Measurements from ENCODE around the gene TRIM43.
"Not testable (repeated sequence)": the region's sequence is repeated elsewhere in the genome, so short reads cannot be mapped to it uniquely, and the experiment has no call there.

TRIM43 gene

DNA sequence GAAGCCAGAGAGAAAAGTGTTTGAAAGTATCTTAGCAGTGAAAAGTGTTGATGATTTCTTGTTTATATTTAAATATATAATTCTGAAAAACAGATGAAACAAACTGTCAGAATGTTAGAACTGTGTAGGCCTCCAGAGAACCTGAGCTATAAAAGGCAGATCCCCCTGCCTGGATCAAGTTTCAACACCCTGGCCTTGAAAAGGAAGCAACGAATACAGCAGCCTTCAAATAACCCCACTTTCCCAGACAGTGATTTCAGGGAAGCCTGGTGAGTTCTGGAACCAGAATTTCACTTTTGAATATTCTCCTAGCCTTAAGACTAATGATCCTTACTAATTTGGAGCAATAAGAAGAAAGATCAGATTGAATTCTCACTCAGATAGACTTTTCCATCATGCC lies 13.3 kb upstream of the TRIM43 start:
- DNase-seq (ENCODE audit: low read depth, low spot score): no peak
- TF ChIP-seq, protein P1, sequence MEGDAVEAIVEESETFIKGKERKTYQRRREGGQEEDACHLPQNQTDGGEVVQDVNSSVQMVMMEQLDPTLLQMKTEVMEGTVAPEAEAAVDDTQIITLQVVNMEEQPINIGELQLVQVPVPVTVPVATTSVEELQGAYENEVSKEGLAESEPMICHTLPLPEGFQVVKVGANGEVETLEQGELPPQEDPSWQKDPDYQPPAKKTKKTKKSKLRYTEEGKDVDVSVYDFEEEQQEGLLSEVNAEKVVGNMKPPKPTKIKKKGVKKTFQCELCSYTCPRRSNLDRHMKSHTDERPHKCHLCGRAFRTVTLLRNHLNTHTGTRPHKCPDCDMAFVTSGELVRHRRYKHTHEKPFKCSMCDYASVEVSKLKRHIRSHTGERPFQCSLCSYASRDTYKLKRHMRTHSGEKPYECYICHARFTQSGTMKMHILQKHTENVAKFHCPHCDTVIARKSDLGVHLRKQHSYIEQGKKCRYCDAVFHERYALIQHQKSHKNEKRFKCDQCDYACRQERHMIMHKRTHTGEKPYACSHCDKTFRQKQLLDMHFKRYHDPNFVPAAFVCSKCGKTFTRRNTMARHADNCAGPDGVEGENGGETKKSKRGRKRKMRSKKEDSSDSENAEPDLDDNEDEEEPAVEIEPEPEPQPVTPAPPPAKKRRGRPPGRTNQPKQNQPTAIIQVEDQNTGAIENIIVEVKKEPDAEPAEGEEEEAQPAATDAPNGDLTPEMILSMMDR (IDR thresholded peaks at IDR 0.05; ENCODE audit: insufficient read depth, low read length, missing control alignments): no peak
- CTCF ChIA-PET: no interaction called here
- no peak overlapping the region for H3K4me3 ChIP-seq (ENCODE audit: low read depth, low read length)
- POLR2A ChIA-PET: no interaction called here

DNA sequence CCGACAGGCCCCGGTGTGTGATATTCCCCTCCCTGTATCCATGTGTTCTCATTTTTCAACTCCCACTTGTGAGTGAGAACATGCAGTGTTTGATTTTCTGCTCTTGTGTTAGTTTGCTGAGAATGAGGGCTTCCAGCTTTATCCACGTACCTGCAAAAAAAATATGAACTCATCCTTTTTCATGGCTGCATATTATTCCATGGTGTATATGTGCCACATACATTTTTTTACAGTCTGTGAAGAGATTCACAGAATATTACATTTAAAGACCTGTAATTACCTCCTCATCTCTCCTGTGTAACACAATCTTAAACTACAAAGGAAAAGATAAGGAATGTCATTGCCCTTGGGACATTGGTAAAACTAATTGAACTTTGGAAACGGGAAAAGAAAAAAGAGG lies 8.3 kb upstream of the TRIM43 start:
- CTCF ChIA-PET; H3K4me3 ChIP-seq (ENCODE audit: low read depth, low read length); DNase-seq (ENCODE audit: low read depth, low spot score); POLR2A ChIA-PET: not testable (repeated sequence)

DNA sequence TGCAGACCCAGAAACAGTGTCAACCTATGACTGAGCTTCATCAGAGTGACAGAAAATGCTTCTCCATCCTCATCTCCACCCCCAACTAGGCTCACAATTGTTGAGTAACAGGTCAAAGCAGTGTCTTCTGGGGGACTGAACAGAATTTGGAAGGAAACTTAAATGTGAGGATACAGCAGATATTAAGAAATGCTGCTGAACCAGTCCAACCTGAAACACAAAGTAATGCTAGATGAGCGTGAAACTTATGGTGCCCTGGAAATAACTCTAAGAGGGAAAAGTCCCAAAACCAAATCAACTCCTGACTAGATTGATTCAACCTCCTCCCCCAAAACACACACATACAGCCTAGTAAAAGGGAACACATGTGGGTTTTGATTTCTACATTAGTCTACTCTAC lies 7.5 kb upstream of the TRIM43 start:
- DNase-seq (ENCODE audit: low read depth, low spot score); H3K4me3 ChIP-seq (ENCODE audit: low read depth, low read length); POLR2A ChIA-PET; CTCF ChIA-PET: not testable (repeated sequence)

DNA sequence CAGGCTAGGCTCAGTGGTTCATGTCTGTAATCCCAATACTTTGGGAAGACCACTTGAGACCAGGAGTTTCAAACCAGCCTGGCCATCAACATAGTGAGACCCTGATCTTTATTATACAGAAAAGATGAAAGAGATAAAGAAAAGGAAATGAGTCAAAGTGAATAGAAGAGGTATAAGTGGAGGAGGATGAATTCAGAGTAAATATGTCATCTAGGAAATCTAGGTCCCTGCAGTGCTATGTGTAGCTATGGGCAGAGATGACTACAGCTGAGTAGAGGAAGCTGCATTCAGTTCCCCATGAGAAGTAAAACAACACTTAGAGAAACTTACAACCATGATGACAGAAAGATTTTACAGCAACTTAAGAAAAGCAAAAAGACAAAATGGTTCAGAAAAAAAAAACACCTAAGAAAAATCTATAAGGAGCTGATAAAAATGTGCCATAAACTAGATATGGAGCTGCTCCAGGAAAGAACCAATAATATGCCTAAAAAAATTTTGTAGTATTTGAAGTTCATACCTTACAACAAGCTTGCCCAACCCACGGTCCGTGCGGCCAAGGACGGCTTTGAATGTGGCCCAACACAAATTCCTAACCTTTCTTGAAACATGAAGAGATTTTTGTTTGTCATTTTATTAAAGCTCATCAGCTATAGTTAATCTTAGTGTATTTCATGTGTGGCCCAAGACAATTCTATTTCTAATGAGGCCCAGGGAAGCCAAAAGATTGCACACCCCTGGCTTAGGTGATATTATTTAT lies 1.8 kb upstream of the TRIM43 start:
- CTCF ChIA-PET; POLR2A ChIA-PET; DNase-seq (ENCODE audit: low read depth, low spot score); H3K4me3 ChIP-seq (ENCODE audit: low read depth, low read length): not testable (repeated sequence)

DNA sequence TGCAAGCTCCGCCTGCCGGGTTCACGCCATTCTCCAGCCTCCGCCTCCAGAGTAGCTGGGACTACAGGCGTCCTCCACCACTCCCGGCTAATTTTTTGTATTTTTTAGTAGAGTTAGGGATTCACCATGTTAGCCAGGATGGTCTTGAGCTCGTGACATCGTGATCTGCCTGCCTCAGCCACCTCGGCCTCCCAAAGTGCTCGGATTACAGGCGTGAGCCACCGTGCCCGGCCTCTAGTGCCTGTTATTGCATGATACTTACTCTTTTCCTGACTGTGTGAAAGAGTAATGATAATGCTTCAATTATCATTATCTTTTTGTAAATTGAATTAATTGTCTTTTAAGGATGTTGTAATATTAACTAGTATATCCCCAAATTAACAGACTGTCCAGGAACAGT lies 1.2 kb downstream of the TRIM43 start:
- CTCF ChIA-PET; DNase-seq (ENCODE audit: low read depth, low spot score): not testable (repeated sequence)

DNA sequence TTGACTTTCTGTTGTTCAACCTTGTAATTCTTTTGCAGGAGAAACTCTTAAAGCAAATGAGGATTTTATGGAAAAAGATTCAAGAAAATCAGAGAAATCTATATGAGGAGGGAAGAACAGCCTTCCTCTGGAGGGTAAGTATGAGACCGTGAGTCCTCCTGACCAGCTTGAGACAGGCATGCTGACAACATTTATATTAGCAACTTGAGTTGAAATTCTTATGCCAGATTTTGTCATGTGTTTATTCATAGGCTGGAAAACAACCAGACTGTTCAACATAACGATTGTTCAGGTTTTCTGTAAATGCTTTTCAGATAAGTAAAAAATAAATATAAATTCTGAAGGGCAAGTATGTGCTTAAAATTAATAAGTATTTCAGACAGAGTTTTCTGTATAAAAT lies 3.2 kb downstream of the TRIM43 start:
- POLR2A ChIA-PET; DNase-seq (ENCODE audit: low read depth, low spot score); H3K4me3 ChIP-seq (ENCODE audit: low read depth, low read length); CTCF ChIA-PET: not testable (repeated sequence)

More for the DNA sequence above, 1.2 kb downstream of the TRIM43 start:
- H3K4me3 ChIP-seq (ENCODE audit: low read depth, low read length); POLR2A ChIA-PET: not testable (repeated sequence)

DNA sequence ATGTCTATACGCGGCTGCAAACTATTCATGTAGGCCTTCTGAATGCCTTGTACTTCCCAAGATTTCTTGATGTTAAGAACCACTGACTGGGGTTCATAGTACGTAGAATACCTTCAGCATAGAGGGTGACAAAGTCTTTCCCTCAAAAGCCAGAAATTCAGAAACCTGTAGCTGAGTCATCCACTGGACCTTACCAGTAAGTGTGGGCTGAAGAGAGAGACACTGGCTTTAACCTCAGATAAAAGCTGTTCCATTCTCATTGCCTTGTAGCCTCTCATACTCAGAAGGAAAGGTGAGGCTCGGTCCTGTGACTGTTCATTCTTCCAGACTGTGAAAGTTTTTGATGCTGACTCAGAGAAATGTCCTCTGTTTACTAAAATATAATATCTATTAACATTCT lies 9.5 kb downstream of the TRIM43 start:
- DNase-seq (ENCODE audit: low read depth, low spot score); CTCF ChIA-PET; POLR2A ChIA-PET; H3K4me3 ChIP-seq (ENCODE audit: low read depth, low read length): not testable (repeated sequence)

DNA sequence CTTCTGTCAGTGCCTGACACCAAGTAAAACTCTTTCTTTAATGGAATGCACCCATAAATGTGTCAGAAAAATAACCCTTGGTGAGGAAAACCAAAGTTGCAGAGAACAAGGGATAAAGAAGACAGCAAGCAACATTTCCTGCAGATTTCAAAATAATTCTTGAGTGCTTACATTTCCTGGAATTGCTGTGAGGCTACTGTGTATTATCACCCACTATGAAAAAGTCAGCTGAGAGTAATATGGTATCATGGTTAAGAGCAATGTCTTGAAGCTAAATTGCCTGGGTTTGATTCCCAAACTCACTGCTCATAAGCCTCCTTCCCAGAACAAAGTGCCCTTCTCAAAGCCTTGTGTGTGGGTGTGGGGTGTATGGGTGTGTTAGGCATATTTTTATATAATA lies 10.3 kb downstream of the TRIM43 start:
- POLR2A ChIA-PET; H3K4me3 ChIP-seq (ENCODE audit: low read depth, low read length); CTCF ChIA-PET; DNase-seq (ENCODE audit: low read depth, low spot score): not testable (repeated sequence)

DNA sequence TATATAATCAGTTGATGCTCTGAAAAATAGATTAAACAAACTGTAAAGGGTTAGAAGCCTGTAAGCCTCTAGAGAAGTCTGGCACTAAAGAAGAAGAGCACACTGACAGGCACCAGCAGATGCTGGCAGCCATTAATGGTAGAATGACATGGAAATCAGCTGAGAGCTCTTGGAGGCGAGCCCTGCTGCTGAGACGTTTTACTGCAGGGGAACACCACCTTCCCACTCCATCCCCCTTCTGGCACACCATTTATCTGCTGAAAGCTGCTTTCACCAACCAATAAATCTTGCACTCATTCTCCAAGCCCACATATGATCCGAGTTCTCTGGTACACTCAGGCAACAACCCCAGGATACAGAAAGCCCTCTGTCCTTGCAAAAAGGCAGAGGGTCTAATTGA lies 16.6 kb downstream of the TRIM43 start:
- H3K4me3 ChIP-seq (ENCODE audit: low read depth, low read length); CTCF ChIA-PET; DNase-seq (ENCODE audit: low read depth, low spot score); POLR2A ChIA-PET: not testable (repeated sequence)

DNA sequence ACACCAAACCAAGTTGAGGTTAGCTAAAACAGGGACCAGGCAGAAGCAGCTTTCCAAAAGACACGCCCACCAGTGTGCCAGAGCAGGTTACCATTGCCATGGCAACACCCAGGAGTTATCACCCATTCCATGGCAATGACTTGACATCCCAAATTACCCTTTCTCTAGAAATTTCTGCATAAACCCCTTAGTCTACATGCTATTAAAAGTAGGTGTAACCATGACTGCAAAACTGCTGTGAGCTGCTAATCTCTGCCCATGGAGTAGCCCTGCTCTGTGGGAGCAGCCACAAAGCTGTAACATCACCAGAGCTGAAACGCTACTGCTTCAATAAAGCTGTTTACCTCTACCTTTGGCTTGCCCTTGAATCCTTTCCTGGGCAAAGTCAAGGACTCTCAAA lies 18.0 kb downstream of the TRIM43 start:
- H3K4me3 ChIP-seq (ENCODE audit: low read depth, low read length); POLR2A ChIA-PET; CTCF ChIA-PET; DNase-seq (ENCODE audit: low read depth, low spot score): not testable (repeated sequence)

DNA sequence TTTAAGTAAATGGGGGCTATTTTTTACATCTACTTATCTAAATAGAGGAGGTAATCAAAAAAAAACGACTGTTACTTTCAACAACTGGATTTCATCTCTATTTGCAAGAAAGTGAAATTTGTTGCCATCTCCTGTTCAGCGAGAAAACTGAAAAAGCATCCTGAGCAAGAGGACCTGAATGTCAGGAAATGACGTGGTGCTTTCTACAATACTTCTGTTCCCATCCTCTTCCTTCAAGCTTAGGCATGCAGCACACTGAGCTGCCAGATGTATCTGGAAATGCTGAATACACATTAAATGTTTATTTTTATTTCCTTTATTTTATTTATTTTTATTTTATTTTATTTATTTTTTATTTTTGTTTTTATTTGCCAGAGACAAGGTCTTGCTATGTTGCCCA lies 21.2 kb downstream of the TRIM43 start:
- CTCF ChIA-PET; DNase-seq (ENCODE audit: low read depth, low spot score); POLR2A ChIA-PET; H3K4me3 ChIP-seq (ENCODE audit: low read depth, low read length): not testable (repeated sequence)

DNA sequence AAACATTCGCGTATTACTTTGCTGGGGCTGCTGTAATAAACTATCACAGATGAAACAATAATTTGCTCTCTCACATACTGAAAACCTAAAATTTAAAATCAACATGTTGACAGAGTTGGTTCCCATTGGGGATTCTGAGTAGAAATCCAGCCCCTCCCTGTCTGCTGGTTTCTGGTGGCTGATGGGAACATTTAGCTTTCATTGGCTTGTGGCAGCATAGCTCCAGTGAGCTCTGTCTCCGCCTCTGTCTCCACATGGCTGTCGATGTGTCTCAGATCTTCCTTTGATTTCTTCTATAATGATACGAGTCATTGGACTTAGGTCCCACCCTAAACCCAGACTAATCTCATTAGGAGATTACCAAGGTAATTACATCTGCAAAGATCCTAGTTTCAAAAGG lies 30.9 kb downstream of the TRIM43 start:
- CTCF ChIA-PET; H3K4me3 ChIP-seq (ENCODE audit: low read depth, low read length); POLR2A ChIA-PET; DNase-seq (ENCODE audit: low read depth, low spot score): not testable (repeated sequence)

DNA sequence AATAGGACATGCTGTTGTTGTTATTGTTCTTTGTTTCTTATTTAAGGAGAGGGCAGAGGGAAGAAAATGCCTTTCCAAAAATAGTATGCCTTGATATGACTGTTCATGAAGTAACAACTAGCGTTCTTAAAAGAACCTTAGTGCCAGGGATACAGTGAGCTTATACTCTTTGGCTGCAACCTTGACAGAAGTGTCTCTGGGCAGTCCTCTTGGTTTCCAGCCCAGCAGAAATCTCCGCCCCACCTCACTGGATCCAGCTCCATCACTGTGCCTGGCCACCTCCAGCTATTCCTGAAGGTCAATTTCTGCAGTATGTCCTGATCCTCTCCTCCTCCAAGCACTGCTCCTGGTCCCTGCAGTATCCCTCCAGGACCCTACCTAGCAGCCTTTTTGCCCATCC lies 39.2 kb downstream of the TRIM43 start:
- POLR2A ChIA-PET; CTCF ChIA-PET; H3K4me3 ChIP-seq (ENCODE audit: low read depth, low read length); DNase-seq (ENCODE audit: low read depth, low spot score): not testable (repeated sequence)

DNA sequence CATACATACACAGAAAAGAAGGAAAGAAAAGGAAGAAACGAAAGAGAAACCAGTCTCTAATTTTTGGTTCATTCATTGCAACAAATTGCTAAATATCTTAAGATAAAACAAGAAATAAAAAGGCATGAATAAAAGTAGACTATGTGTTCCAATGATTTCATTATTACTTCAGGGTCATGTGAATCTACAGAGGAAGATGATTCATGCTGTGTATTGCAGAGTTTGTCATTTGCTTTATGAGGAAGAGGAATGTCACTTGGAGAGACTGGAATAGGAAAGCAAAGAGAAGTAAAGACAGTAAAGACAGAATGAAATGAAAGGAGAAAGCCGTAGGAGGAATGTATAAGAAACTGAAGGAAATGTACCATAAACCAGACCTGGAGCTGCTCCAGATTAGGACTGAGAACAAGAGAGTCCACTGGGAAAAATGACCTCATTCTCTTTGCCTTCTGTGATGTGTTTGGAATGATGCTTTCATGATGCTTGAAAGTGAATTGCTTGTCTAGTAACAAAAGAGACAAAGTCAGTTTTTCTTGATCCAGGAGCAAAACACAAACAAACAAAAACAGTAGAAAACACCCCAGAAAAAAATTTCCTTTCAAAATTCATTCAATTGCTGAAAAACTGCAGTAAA lies 41.9 kb downstream of the TRIM43 start:
- CTCF ChIA-PET; POLR2A ChIA-PET; H3K4me3 ChIP-seq (ENCODE audit: low read depth, low read length); DNase-seq (ENCODE audit: low read depth, low spot score): not testable (repeated sequence)

DNA sequence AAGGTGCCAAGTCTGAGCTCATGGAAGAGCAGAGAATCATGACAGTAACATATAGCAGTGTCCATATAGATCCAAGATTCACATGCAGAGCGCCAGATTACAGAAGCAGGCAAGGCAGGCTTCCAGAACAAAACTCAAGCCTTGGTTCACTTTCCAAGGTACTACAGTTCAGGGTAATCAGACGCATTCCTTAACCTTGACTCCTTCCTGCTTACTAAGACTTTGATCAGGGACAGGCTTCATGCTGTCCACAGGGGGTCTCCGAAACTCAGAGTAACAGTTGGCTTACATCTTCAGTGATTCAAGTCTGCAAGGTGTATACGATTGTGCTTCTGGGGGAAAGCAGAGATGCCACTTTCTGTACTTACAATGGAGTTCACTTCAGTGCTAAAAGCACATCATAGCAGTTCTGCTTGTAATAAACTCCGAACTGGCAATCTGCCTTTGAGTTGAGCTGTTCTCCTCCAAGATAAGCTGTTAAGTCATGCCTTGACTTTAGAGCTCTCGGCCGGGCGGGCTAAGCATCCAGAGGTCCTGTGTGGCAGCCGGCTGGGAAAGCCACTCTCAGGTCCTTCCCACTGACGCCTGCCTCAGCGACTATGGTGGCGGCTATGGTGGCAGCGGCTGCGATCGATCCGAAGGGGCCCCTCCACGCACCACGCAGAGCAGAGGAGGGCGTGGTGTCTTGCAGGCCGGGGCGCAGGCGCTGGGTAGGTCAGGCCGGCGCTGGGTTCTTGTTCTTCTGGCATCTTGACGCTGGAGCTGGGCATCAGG lies 48.9 kb downstream of the TRIM43 start:
- H3K4me3 ChIP-seq (ENCODE audit: low read depth, low read length); CTCF ChIA-PET; DNase-seq (ENCODE audit: low read depth, low spot score); POLR2A ChIA-PET: not testable (repeated sequence)

DNA sequence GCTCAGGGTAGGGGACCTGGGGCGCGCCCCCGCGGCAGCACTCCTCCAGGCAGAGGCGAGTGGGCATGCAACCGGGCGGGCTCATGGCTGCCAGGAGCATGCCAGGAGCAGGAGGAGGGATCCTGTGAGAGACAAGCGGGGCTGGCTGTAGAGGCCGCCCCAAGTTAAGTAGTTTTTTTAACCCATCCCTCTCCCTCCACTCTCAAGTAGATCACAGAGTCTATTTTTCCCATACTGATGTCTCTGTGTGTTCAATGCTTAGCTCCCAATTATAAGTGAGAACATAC lies 49.4 kb downstream of the TRIM43 start:
- H3K4me3 ChIP-seq (ENCODE audit: low read depth, low read length); CTCF ChIA-PET; DNase-seq (ENCODE audit: low read depth, low spot score); POLR2A ChIA-PET: not testable (repeated sequence)

Data from AG04449 (cell line).